IMR-90 (cell line): ENCODE measurements around the gene CPNE6. TPM values are rescaled to one million over a fixed set of nuclear protein-coding genes. Genes with fewer than 3 reads are reported as not detected.

Experiments used
- ATAC-seq: fragments of 200-7000 bp; cut with Tn5 transposase; 2 replicates; pipeline ENCODE4 v1.9.1; 2020; ENCODE audit warnings: low read depth, mild to moderate bottlenecking, moderate library complexity
- BruUV-seq: library from RNA; stranded (reverse); fragments of 400-500 nt; replicated peaks from 2 replicates; lab custom pipeline; 2021; lab: Mats Ljungman, UMichigan
- CTCF ChIA-PET: fragments of 300-600 bp; formaldehyde crosslinking; extraction: SDS; loops from one replicate; lab custom pipeline; 2021; ENCODE audit warnings: antibody characterized with exemption; lab: Yijun Ruan, JAX
- POLR2A ChIA-PET: fragments of 300-600 bp; sonication (Branson Sonifier 250); formaldehyde crosslinking; loops from one replicate; lab custom pipeline; 2022; ENCODE audit warnings: antibody characterized with exemption; ENCODE audit not compliant: unreplicated experiment; lab: Charles Lee
- DNase-seq: peaks from one replicate; pipeline ENCODE4 v3.0.0; 2013
- H2AFZ ChIP-seq: replicated peaks from 2 replicates; pipeline ENCODE3; 2013; ENCODE audit warnings: low read length, mild to moderate bottlenecking; ENCODE audit not compliant: poor library complexity
- H2AK5ac ChIP-seq: 2 replicates; pipeline ENCODE4 v1.6.1; 2013; ENCODE audit warnings: low read depth, low read length, inconsistent platforms
- H2AK9ac ChIP-seq: replicated peaks from 2 replicates; pipeline ENCODE3; 2013; ENCODE audit warnings: mild to moderate bottlenecking, low read depth, low read length, moderate library complexity; ENCODE audit not compliant: poor library complexity
- H2BK120ac ChIP-seq: 2 replicates; pipeline ENCODE4 v1.6.1; 2013; ENCODE audit warnings: low read depth, low read length, inconsistent platforms
- H2BK15ac ChIP-seq: 3 replicates; pipeline ENCODE4 v1.6.1; 2013; ENCODE audit warnings: low read depth, low read length, inconsistent platforms
- H2BK20ac ChIP-seq: 2 replicates; pipeline ENCODE4 v1.6.1; 2013; ENCODE audit warnings: low read depth, mild to moderate bottlenecking, inconsistent platforms, low read length, moderate library complexity
- H2BK5ac ChIP-seq: 2 replicates; pipeline ENCODE4 v1.6.1; 2013; ENCODE audit warnings: mild to moderate bottlenecking, low read depth, low read length, inconsistent platforms; ENCODE audit not compliant: poor library complexity, severe bottlenecking
- H3K14ac ChIP-seq: replicated peaks from 2 replicates; pipeline ENCODE4 v1.6.1; 2013; ENCODE audit warnings: low read depth, low read length, inconsistent platforms
- H3K18ac ChIP-seq: 2 replicates; pipeline ENCODE4 v1.6.1; 2013; ENCODE audit warnings: low read depth, low read length, control low read depth
- H3K23ac ChIP-seq: 2 replicates; pipeline ENCODE4 v1.6.1; 2013; ENCODE audit warnings: low read depth, low read length, inconsistent platforms
- H3K27ac ChIP-seq: 2 replicates; pipeline ENCODE4 v1.5.1; 2013; ENCODE audit warnings: mild to moderate bottlenecking, control low read depth, low read length; ENCODE audit not compliant: insufficient read depth
- H3K27me3 ChIP-seq: 2 replicates; pipeline ENCODE4 v1.6.1; 2013; ENCODE audit warnings: low read length; ENCODE audit not compliant: control insufficient read depth, insufficient read depth
- H3K36me3 ChIP-seq: 2 replicates; pipeline ENCODE4 v1.6.1; 2013; ENCODE audit warnings: low read length, mixed read lengths; ENCODE audit not compliant: control insufficient read depth, insufficient read depth
- H3K4ac ChIP-seq: 2 replicates; pipeline ENCODE4 v1.6.1; 2013; ENCODE audit warnings: low read depth, low read length, inconsistent platforms
- H3K4me1 ChIP-seq: 2 replicates; pipeline ENCODE4 v1.6.1; 2013; ENCODE audit warnings: low read length, mixed read lengths; ENCODE audit not compliant: control insufficient read depth, insufficient read depth
- H3K4me2 ChIP-seq: 2 replicates; pipeline ENCODE4 v1.6.1; 2013; ENCODE audit warnings: low read depth, mild to moderate bottlenecking, control low read depth, low read length, moderate library complexity
- H3K4me3 ChIP-seq: 2 replicates; pipeline ENCODE4 v1.5.1; 2013; ENCODE audit warnings: low read depth, mild to moderate bottlenecking, control low read depth, low read length, moderate library complexity; ENCODE audit not compliant: insufficient read depth
- H3K56ac ChIP-seq: 2 replicates; pipeline ENCODE4 v1.6.1; 2013; ENCODE audit warnings: low read length, inconsistent platforms; ENCODE audit not compliant: insufficient read depth; ENCODE audit errors: extremely low read depth
- H3K79me1 ChIP-seq, 2 experiments: 2 replicates each; pipeline ENCODE4 v1.6.1; 2013; ENCODE audit warnings: low read length in 2 of 2, inconsistent platforms in 1 of 2, low read depth in 1 of 2
- H3K9ac ChIP-seq: 2 replicates; pipeline ENCODE4 v1.6.1; 2013; ENCODE audit warnings: low read depth, low read length, control low read depth
- H3K9me1 ChIP-seq: 2 replicates; pipeline ENCODE4 v1.6.1; 2013; ENCODE audit warnings: low read length, inconsistent platforms; ENCODE audit not compliant: insufficient read depth
- H3K9me3 ChIP-seq: 2 replicates; pipeline ENCODE4 v1.6.1; 2013; ENCODE audit warnings: low read length; ENCODE audit not compliant: control insufficient read depth, insufficient read depth
- H4K20me1 ChIP-seq: 2 replicates; pipeline ENCODE4 v1.6.1; 2013; ENCODE audit warnings: low read length, inconsistent platforms; ENCODE audit not compliant: insufficient read depth
- H4K5ac ChIP-seq: 2 replicates; pipeline ENCODE4 v1.6.1; 2013; ENCODE audit warnings: mild to moderate bottlenecking, low read depth, low read length, control low read depth
- H4K8ac ChIP-seq, 2 experiments: 2 replicates each; pipeline ENCODE4 v1.6.1; 2013; ENCODE audit warnings: low read depth in 2 of 2, low read length in 2 of 2, control low read depth in 1 of 2, inconsistent platforms in 1 of 2
- H4K91ac ChIP-seq: 2 replicates; pipeline ENCODE4 v1.6.1; 2013; ENCODE audit warnings: low read depth, low read length, inconsistent platforms; ENCODE audit not compliant: insufficient read depth
- CEBPB ChIP-seq: IDR thresholded peaks from 2 replicates; pipeline ENCODE4 v1.6.1; 2012; ENCODE audit warnings: low read depth, low read length, improper control_type of control experiment
- ELK1 ChIP-seq: fragments of 150-350 bp; IDR thresholded peaks from 2 replicates; pipeline ENCODE4 v1.6.1; 2016; ENCODE audit warnings: low read depth, mild to moderate bottlenecking, low read length, moderate library complexity, borderline replicate concordance
- MAFK ChIP-seq: IDR thresholded peaks from 2 replicates; pipeline ENCODE4 v1.6.1; 2012; ENCODE audit warnings: low read depth, low read length, improper control_type of control experiment
- WGBS, 2 experiments: methylation state at CpG; one replicate each; pipeline versions ENCODE4 v1.1.5 to v1.1.7; 2013; ENCODE audit warnings: missing lambda C conversion rate in 2 of 2; ENCODE audit not compliant: insufficient read length in 1 of 2; ENCODE audit errors: extremely low coverage in 2 of 2; 5-methylcytosine and 5-hydroxymethylcytosine counted together
- dilution Hi-C: fragments of 300-500 bp; cut with HindIII; formaldehyde crosslinking; loops from one replicate; pipeline ENCODE4 v1.14.3; 2018; ENCODE audit warnings: low sequenced_read_pairs; ENCODE audit not compliant: unreplicated experiment
- in situ Hi-C: fragments of 300-500 bp; cut with MboI; formaldehyde crosslinking; loops from 3 replicates; pipeline ENCODE4 v1.14.3; 2019; ENCODE audit warnings: low sequenced_read_pairs, inconsistent platforms, mixed read lengths
- intact Hi-C: fragments of 100-400 bp; cut with micrococcal nuclease; formaldehyde crosslinking; loops from 2 replicates; pipeline ENCODE4 v1.10.0; 2022
- polyA plus RNA-seq, 3 experiments: library from polyadenylated mRNA; depleted of rRNA; stranded (reverse); fragments of >200 nt; gene quantifications; 2 replicates each; pipeline ENCODE4 v1.2.3, GENCODE V29; 2012; ENCODE audit warnings: low replicate concordance in 1 of 3
- total RNA-seq: library from RNA; depleted of rRNA; stranded (reverse); fragments of >200 nt; gene quantifications from 2 replicates; pipeline ENCODE4 v1.2.3, GENCODE V29; 2012; rRNA removed

Gene CPNE6
- total and polyA plus RNA-seq, 2 of the 4 experiments (the other 2 are of a cell fraction): not detected

GRCh38 chr14:24127673-24128072 lies 56.3 kb downstream of the CPNE6 start:
- H4K8ac ChIP-seq: no peak overlapping the region
- intact Hi-C loops (no loop called here), in situ Hi-C loops (loop anchor here (25.0 kb wide), 2 partner anchors 815 to 1040 kb away; partner anchors contain the start of genes ACIN1, BCL2L2, C14orf119 and PABPN1), dilution Hi-C loops (no loop called here)
- H2BK5ac ChIP-seq: no peak overlapping the region
- H3K4me1 ChIP-seq: no peaks in the 10 kb centered on the region
- no peak overlapping the region for H2BK15ac ChIP-seq
- H3K4ac ChIP-seq: no peak overlapping the region
- H2AK9ac ChIP-seq: no peak overlapping the region
- H3K18ac ChIP-seq: no peak overlapping the region
- H3K9ac ChIP-seq: no peak overlapping the region
- H3K4me2 ChIP-seq: no peak overlapping the region
- no peaks in the 10 kb centered on the region for H3K9me1 ChIP-seq
- no peak overlapping the region for H3K23ac ChIP-seq
- H2AFZ ChIP-seq: no peak overlapping the region
- no peaks in the 10 kb centered on the region for H4K20me1 ChIP-seq
- no peak for DNase-seq
- ChIA-PET POLR2A (no interaction called here), CTCF (no interaction called here)
- H3K79me1 ChIP-seq: no peaks in the 10 kb centered on the region
- no peak overlapping the region for H3K14ac ChIP-seq
- no TSS peak for BruUV-seq
- WGBS, 2 experiments: no CpG with 5 or more reads among the region's 2 CpGs
- no peak overlapping the region for H2AK5ac ChIP-seq
- no peak overlapping the region for H2BK20ac ChIP-seq
- H2BK120ac ChIP-seq: no peak overlapping the region
- no peak overlapping the region for H3K56ac ChIP-seq
- peaks cover 5% of the 10 kb centered on the region for H3K36me3 ChIP-seq
- H3K27ac ChIP-seq: no peak overlapping the region
- H4K5ac ChIP-seq: no peak overlapping the region
- H3K4me3 ChIP-seq: no peak overlapping the region
- H3K9me3 ChIP-seq: no peaks in the 10 kb centered on the region
- TF ChIP-seq CEBPB (no peak), MAFK (no peak), ELK1 (no peak)
- no peak for ATAC-seq
- no peaks in the 10 kb centered on the region for H3K27me3 ChIP-seq
- H4K91ac ChIP-seq: no peak overlapping the region

Other genes with a start within 250 kb of the CPNE6 start
- gene DHRS4, start 117.8 kb upstream of the CPNE6 start, total RNA-seq: 43.2 and 48.9 TPM in 2 replicates
- 48.6 and 51.8 TPM in 2 replicates for gene DHRS4, start 117.8 kb upstream of the CPNE6 start, polyA plus RNA-seq (2012; rRNA removed)
- gene DHRS4L2, start 82.6 kb upstream of the CPNE6 start, total RNA-seq: 11.1 and 12.5 TPM in 2 replicates
- gene DHRS4L2, start 82.6 kb upstream of the CPNE6 start, polyA plus RNA-seq (2012; rRNA removed): 17.3 and 19.6 TPM in 2 replicates
- under 0.01 TPM in 1 of 2 replicates, not detected in the other for gene CARMIL3, start 19.6 kb upstream of the CPNE6 start, total RNA-seq
- 0.03 TPM in 1 of 2 replicates, not detected in the other for gene CARMIL3, start 19.6 kb upstream of the CPNE6 start, polyA plus RNA-seq (2012; rRNA removed)
- 11.1 and 13.4 TPM in 2 replicates for gene PCK2, start 22.7 kb downstream of the CPNE6 start, total RNA-seq
- 23.9 and 29.4 TPM in 2 replicates for gene PCK2, start 22.7 kb downstream of the CPNE6 start, polyA plus RNA-seq (2012; rRNA removed)
- gene DCAF11, start 43.2 kb downstream of the CPNE6 start, total RNA-seq: 46.7 and 52.0 TPM in 2 replicates
- 19.0 and 21.0 TPM in 2 replicates for gene DCAF11, start 43.2 kb downstream of the CPNE6 start, polyA plus RNA-seq (2012; rRNA removed)
- gene NRL, start 43.4 kb downstream of the CPNE6 start, total RNA-seq: 0.18 and 0.28 TPM in 2 replicates
- 0.70 and 0.85 TPM in 2 replicates for gene NRL, start 43.4 kb downstream of the CPNE6 start, polyA plus RNA-seq (2012; rRNA removed)
- not detected in 2 replicates for gene FITM1, start 59.1 kb downstream of the CPNE6 start, total RNA-seq
- gene FITM1, start 59.1 kb downstream of the CPNE6 start, polyA plus RNA-seq (2012; rRNA removed): not detected in 2 replicates
- 42.8 and 55.3 TPM in 2 replicates for gene PSME1, start 64.6 kb downstream of the CPNE6 start, total RNA-seq
- 97.9 and 106 TPM in 2 replicates for gene PSME1, start 64.6 kb downstream of the CPNE6 start, polyA plus RNA-seq (2012; rRNA removed)
- gene EMC9, start 70.0 kb downstream of the CPNE6 start, total RNA-seq: 15.0 and 15.1 TPM in 2 replicates
- gene EMC9, start 70.0 kb downstream of the CPNE6 start, polyA plus RNA-seq (2012; rRNA removed): 19.2 and 21.6 TPM in 2 replicates
- gene PSME2, start 75.0 kb downstream of the CPNE6 start, total RNA-seq: 92.2 and 104 TPM in 2 replicates
- 141 and 171 TPM in 2 replicates for gene PSME2, start 75.0 kb downstream of the CPNE6 start, polyA plus RNA-seq (2012; rRNA removed)
- gene RNF31, start 75.9 kb downstream of the CPNE6 start, total RNA-seq: 26.1 and 37.5 TPM in 2 replicates
- 28.9 and 31.6 TPM in 2 replicates for gene RNF31, start 75.9 kb downstream of the CPNE6 start, polyA plus RNA-seq (2012; rRNA removed)
- 29.7 and 34.6 TPM in 2 replicates for gene IRF9, start 89.7 kb downstream of the CPNE6 start, total RNA-seq
- gene IRF9, start 89.7 kb downstream of the CPNE6 start, polyA plus RNA-seq (2012; rRNA removed): 23.2 and 25.6 TPM in 2 replicates
- gene REC8, start 100.5 kb downstream of the CPNE6 start, total RNA-seq: 0.36 and 0.56 TPM in 2 replicates
- gene REC8, start 100.5 kb downstream of the CPNE6 start, polyA plus RNA-seq (2012; rRNA removed): 3.5 and 3.6 TPM in 2 replicates
- 36.7 and 37.6 TPM in 2 replicates for gene IPO4, start 117.3 kb downstream of the CPNE6 start, total RNA-seq
- gene IPO4, start 117.3 kb downstream of the CPNE6 start, polyA plus RNA-seq (2012; rRNA removed): 39.4 and 39.9 TPM in 2 replicates
- gene TM9SF1, start 123.9 kb downstream of the CPNE6 start, total RNA-seq: 51.9 and 65.6 TPM in 2 replicates
- 40.4 and 40.9 TPM in 2 replicates for gene TM9SF1, start 123.9 kb downstream of the CPNE6 start, polyA plus RNA-seq (2012; rRNA removed)
- gene TSSK4, start 134.1 kb downstream of the CPNE6 start, total RNA-seq: under 0.01 TPM in 1 of 2 replicates, not detected in the other
- 0.07 TPM in 1 of 2 replicates, not detected in the other for gene TSSK4, start 134.1 kb downstream of the CPNE6 start, polyA plus RNA-seq (2012; rRNA removed)
- gene CHMP4A, start 141.9 kb downstream of the CPNE6 start, total RNA-seq: 22.0 and 31.7 TPM in 2 replicates
- gene CHMP4A, start 141.9 kb downstream of the CPNE6 start, polyA plus RNA-seq (2012; rRNA removed): 63.8 and 66.4 TPM in 2 replicates
- 15.1 and 16.7 TPM in 2 replicates for gene MDP1, start 144.5 kb downstream of the CPNE6 start, total RNA-seq
- 16.7 and 17.8 TPM in 2 replicates for gene MDP1, start 144.5 kb downstream of the CPNE6 start, polyA plus RNA-seq (2012; rRNA removed)
- 167 and 224 TPM in 2 replicates for gene NEDD8, start 160.8 kb downstream of the CPNE6 start, total RNA-seq
- 375 and 393 TPM in 2 replicates for gene NEDD8, start 160.8 kb downstream of the CPNE6 start, polyA plus RNA-seq (2012; rRNA removed)
- 56.1 and 92.5 TPM in 2 replicates for gene GMPR2, start 161.4 kb downstream of the CPNE6 start, total RNA-seq
- gene GMPR2, start 161.4 kb downstream of the CPNE6 start, polyA plus RNA-seq (2012; rRNA removed): 63.7 and 65.7 TPM in 2 replicates
- gene TINF2, start 171.1 kb downstream of the CPNE6 start, total RNA-seq: 21.1 and 26.9 TPM in 2 replicates
- gene TINF2, start 171.1 kb downstream of the CPNE6 start, polyA plus RNA-seq (2012; rRNA removed): 30.0 and 33.0 TPM in 2 replicates
- gene TGM1, start 191.6 kb downstream of the CPNE6 start, total RNA-seq: 0.56 and 0.72 TPM in 2 replicates
- 2.7 and 3.3 TPM in 2 replicates for gene TGM1, start 191.6 kb downstream of the CPNE6 start, polyA plus RNA-seq (2012; rRNA removed)
- gene RABGGTA, start 200.0 kb downstream of the CPNE6 start, total RNA-seq: 25.6 and 27.2 TPM in 2 replicates
- gene RABGGTA, start 200.0 kb downstream of the CPNE6 start, polyA plus RNA-seq (2012; rRNA removed): 55.6 and 64.0 TPM in 2 replicates
- gene DHRS1, start 228.2 kb downstream of the CPNE6 start, total RNA-seq: 13.1 and 15.8 TPM in 2 replicates
- gene DHRS1, start 228.2 kb downstream of the CPNE6 start, polyA plus RNA-seq (2012; rRNA removed): 34.7 and 38.6 TPM in 2 replicates
- 22.5 and 25.8 TPM in 2 replicates for gene NOP9, start 228.3 kb downstream of the CPNE6 start, total RNA-seq
- 11.7 and 11.8 TPM in 2 replicates for gene NOP9, start 228.3 kb downstream of the CPNE6 start, polyA plus RNA-seq (2012; rRNA removed)
- under 0.01 TPM in 2 replicates for gene CIDEB, start 236.4 kb downstream of the CPNE6 start, total RNA-seq
- 0.19 TPM in 2 replicates for gene CIDEB, start 236.4 kb downstream of the CPNE6 start, polyA plus RNA-seq (2012; rRNA removed)
- 0.56 and 0.72 TPM in 2 replicates for gene LTB4R2, start 238.6 kb downstream of the CPNE6 start, total RNA-seq
- 1.7 and 2.0 TPM in 2 replicates for gene LTB4R2, start 238.6 kb downstream of the CPNE6 start, polyA plus RNA-seq (2012; rRNA removed)
- gene LTB4R, start 239.9 kb downstream of the CPNE6 start, total RNA-seq: 0.18 and 0.28 TPM in 2 replicates
- 2.3 TPM in 2 replicates for gene LTB4R, start 239.9 kb downstream of the CPNE6 start, polyA plus RNA-seq (2012; rRNA removed)